Measurements from ENCODE around the gene TOX2. TPM values are rescaled to one million over a fixed set of nuclear protein-coding genes. Genes with fewer than 3 reads are reported as not detected.

TOX2 gene
- polyA plus RNA-seq (2013), result 0.28 TPM

GRCh38 chr20:43914311-43915210 lies at the start of gene TOX2:
Gene TOX2, plus strand, starts transcription at chr20:43914852. Its CDS starts 40 bp downstream, at chr20:43914892.
- Histone ChIP-seq H3K4me1 (ENCODE audit: control extremely low read depth in 1 of 4, control insufficient read depth in 4 of 4, insufficient read depth in 4 of 4, low read length in 3 of 4) (peaks cover 0 to 16% (median 4%) of the 10 kb centered on the region in 4 experiments), H3K27ac (ENCODE audit: insufficient read depth in 1 of 2, low read depth in 1 of 2, low read length in 2 of 2, poor library complexity in 1 of 2, severe bottlenecking in 2 of 2) (no peak within 1 kb of the TSS), H3K36me3 (ENCODE audit: control insufficient read depth in 4 of 4, insufficient read depth in 4 of 4, low read length in 3 of 4) (no peaks in the 10 kb centered on the region), H3K4me3 (ENCODE audit: control insufficient read depth in 1 of 7, extremely low read depth in 1 of 7, insufficient read depth in 4 of 7, low read depth in 2 of 7, low read length in 6 of 7) (peak within 1 kb of the TSS in 3 of 7 experiments; percentile 8 to 45 (median 11)), H3K9me3 (ENCODE audit: control extremely low read depth in 1 of 5, control insufficient read depth in 4 of 5, insufficient read depth in 2 of 5, low read depth in 1 of 5, low read length in 4 of 5) (peaks cover 3 to 24% (median 16%) of the 10 kb centered on the region in 5 experiments), H3K27me3 (replicated peaks in 2 of 5; ENCODE audit: control insufficient read depth in 4 of 5, insufficient read depth in 5 of 5, low read length in 4 of 5) (peaks cover 0 to 75% (median 44%) of the 10 kb centered on the region in 5 experiments)
- CTCF ChIA-PET, result interaction anchor here (1.3 kb wide), 1 partner anchor 11 kb away, joined by 4 read pairs; no protein-coding TSS in a partner anchor
- POLR2A ChIA-PET, result no interaction called here
- 2% methylated on average over 87 of the region's 111 CpGs for WGBS (ENCODE audit: insufficient coverage)
- peak in 2 of 3 donors; percentile 17 to 37 for DNase-seq

- no peaks in the 10 kb centered on the region for H3K4me1 ChIP-seq (ENCODE audit: control extremely low read depth in 1 of 4, control insufficient read depth in 4 of 4, insufficient read depth in 4 of 4, low read length in 3 of 4)
- 100% methylated on average over 1 of the region's 1 CpG for WGBS (ENCODE audit: insufficient coverage)
- peaks cover 0 to 13% (median 0%) of the 10 kb centered on the region in 5 experiments for H3K27me3 ChIP-seq (replicated peaks in 2 of 5; ENCODE audit: control insufficient read depth in 4 of 5, insufficient read depth in 5 of 5, low read length in 4 of 5)
- no peaks in the 10 kb centered on the region for H3K9me3 ChIP-seq (ENCODE audit: control extremely low read depth in 1 of 5, control insufficient read depth in 4 of 5, insufficient read depth in 2 of 5, low read depth in 1 of 5, low read length in 4 of 5)
- DNase-seq, result no peak
- no peak overlapping the region for H3K4me3 ChIP-seq (ENCODE audit: control insufficient read depth in 1 of 7, extremely low read depth in 1 of 7, insufficient read depth in 4 of 7, low read depth in 2 of 7, low read length in 6 of 7)
- ChIA-PET CTCF (no interaction called here), POLR2A (no interaction called here)
- no peaks in the 10 kb centered on the region for H3K36me3 ChIP-seq (ENCODE audit: control insufficient read depth in 4 of 4, insufficient read depth in 4 of 4, low read length in 3 of 4)
- H3K27ac ChIP-seq (ENCODE audit: insufficient read depth in 1 of 2, low read depth in 1 of 2, low read length in 2 of 2, poor library complexity in 1 of 2, severe bottlenecking in 2 of 2), result no peak overlapping the region
Observed at GRCh38 chr20:43868091-43868490, 46.6 kb upstream of the TOX2 start.

GRCh38 chr20:43870484-43870883 lies 44.2 kb upstream of the TOX2 start:
- no peak for DNase-seq
- no peak overlapping the region for H3K4me3 ChIP-seq (ENCODE audit: control insufficient read depth in 1 of 7, extremely low read depth in 1 of 7, insufficient read depth in 4 of 7, low read depth in 2 of 7, low read length in 6 of 7)
- ChIA-PET POLR2A (no interaction called here), CTCF (no interaction called here)
- H3K27ac ChIP-seq (ENCODE audit: insufficient read depth in 1 of 2, low read depth in 1 of 2, low read length in 2 of 2, poor library complexity in 1 of 2, severe bottlenecking in 2 of 2), result no peak overlapping the region
- no peaks in the 10 kb centered on the region for H3K27me3 ChIP-seq (replicated peaks in 2 of 5; ENCODE audit: control insufficient read depth in 4 of 5, insufficient read depth in 5 of 5, low read length in 4 of 5)
- no peaks in the 10 kb centered on the region for H3K9me3 ChIP-seq (ENCODE audit: control extremely low read depth in 1 of 5, control insufficient read depth in 4 of 5, insufficient read depth in 2 of 5, low read depth in 1 of 5, low read length in 4 of 5)
- H3K4me1 ChIP-seq (ENCODE audit: control extremely low read depth in 1 of 4, control insufficient read depth in 4 of 4, insufficient read depth in 4 of 4, low read length in 3 of 4), result no peaks in the 10 kb centered on the region
- no peaks in the 10 kb centered on the region for H3K36me3 ChIP-seq (ENCODE audit: control insufficient read depth in 4 of 4, insufficient read depth in 4 of 4, low read length in 3 of 4)

- no CpG with 5 or more reads among the region's 1 CpG for WGBS (ENCODE audit: insufficient coverage)
- peaks cover 0 to 12% (median 6%) of the 10 kb centered on the region in 5 experiments for H3K27me3 ChIP-seq (replicated peaks in 2 of 5; ENCODE audit: control insufficient read depth in 4 of 5, insufficient read depth in 5 of 5, low read length in 4 of 5)
- CTCF ChIA-PET, result no interaction called here
- no peaks in the 10 kb centered on the region for H3K36me3 ChIP-seq (ENCODE audit: control insufficient read depth in 4 of 4, insufficient read depth in 4 of 4, low read length in 3 of 4)
- peaks cover 0 to 3% (median 0%) of the 10 kb centered on the region in 5 experiments for H3K9me3 ChIP-seq (ENCODE audit: control extremely low read depth in 1 of 5, control insufficient read depth in 4 of 5, insufficient read depth in 2 of 5, low read depth in 1 of 5, low read length in 4 of 5)
- no peaks in the 10 kb centered on the region for H3K4me1 ChIP-seq (ENCODE audit: control extremely low read depth in 1 of 4, control insufficient read depth in 4 of 4, insufficient read depth in 4 of 4, low read length in 3 of 4)
- H3K27ac ChIP-seq (ENCODE audit: insufficient read depth in 1 of 2, low read depth in 1 of 2, low read length in 2 of 2, poor library complexity in 1 of 2, severe bottlenecking in 2 of 2), result no peak overlapping the region
- POLR2A ChIA-PET, result no interaction called here
- H3K4me3 ChIP-seq (ENCODE audit: control insufficient read depth in 1 of 7, extremely low read depth in 1 of 7, insufficient read depth in 4 of 7, low read depth in 2 of 7, low read length in 6 of 7), result no peak overlapping the region
- no peak for DNase-seq
Observed at GRCh38 chr20:43878776-43879175, 35.9 kb upstream of the TOX2 start.

GRCh38 chr20:43893930-43894329 lies 20.7 kb upstream of the TOX2 start:
- H3K9me3 ChIP-seq (ENCODE audit: control extremely low read depth in 1 of 5, control insufficient read depth in 4 of 5, insufficient read depth in 2 of 5, low read depth in 1 of 5, low read length in 4 of 5), result peaks cover 0 to 23% (median 8%) of the 10 kb centered on the region in 5 experiments
- 43% methylated on average over 1 of the region's 2 CpGs for WGBS (ENCODE audit: insufficient coverage)
- no peak overlapping the region for H3K4me3 ChIP-seq (ENCODE audit: control insufficient read depth in 1 of 7, extremely low read depth in 1 of 7, insufficient read depth in 4 of 7, low read depth in 2 of 7, low read length in 6 of 7)
- no peaks in the 10 kb centered on the region for H3K36me3 ChIP-seq (ENCODE audit: control insufficient read depth in 4 of 4, insufficient read depth in 4 of 4, low read length in 3 of 4)
- H3K27ac ChIP-seq (ENCODE audit: insufficient read depth in 1 of 2, low read depth in 1 of 2, low read length in 2 of 2, poor library complexity in 1 of 2, severe bottlenecking in 2 of 2), result no peak overlapping the region
- ChIA-PET POLR2A (no interaction called here), CTCF (no interaction called here)
- peaks cover 0 to 28% (median 2%) of the 10 kb centered on the region in 5 experiments for H3K27me3 ChIP-seq (replicated peaks in 2 of 5; ENCODE audit: control insufficient read depth in 4 of 5, insufficient read depth in 5 of 5, low read length in 4 of 5)
- DNase-seq, result no peak
- no peaks in the 10 kb centered on the region for H3K4me1 ChIP-seq (ENCODE audit: control extremely low read depth in 1 of 4, control insufficient read depth in 4 of 4, insufficient read depth in 4 of 4, low read length in 3 of 4)

- peaks cover 0 to 32% (median 2%) of the 10 kb centered on the region in 5 experiments for H3K27me3 ChIP-seq (replicated peaks in 2 of 5; ENCODE audit: control insufficient read depth in 4 of 5, insufficient read depth in 5 of 5, low read length in 4 of 5)
- POLR2A ChIA-PET, result no interaction called here
Observed at GRCh38 chr20:43894491-43894890, 20.2 kb upstream of the TOX2 start.

GRCh38 chr20:43895235-43895634 lies 19.4 kb upstream of the TOX2 start:
- 82% methylated on average over 3 of the region's 4 CpGs for WGBS (ENCODE audit: insufficient coverage)
- CTCF ChIA-PET, result no interaction called here
- no peaks in the 10 kb centered on the region for H3K36me3 ChIP-seq (ENCODE audit: control insufficient read depth in 4 of 4, insufficient read depth in 4 of 4, low read length in 3 of 4)

More at GRCh38 chr20:43894491-43894890, 20.2 kb upstream of the TOX2 start:
- Histone ChIP-seq H3K27ac (ENCODE audit: insufficient read depth in 1 of 2, low read depth in 1 of 2, low read length in 2 of 2, poor library complexity in 1 of 2, severe bottlenecking in 2 of 2) (no peak overlapping the region), H3K4me3 (ENCODE audit: control insufficient read depth in 1 of 7, extremely low read depth in 1 of 7, insufficient read depth in 4 of 7, low read depth in 2 of 7, low read length in 6 of 7) (no peak overlapping the region), H3K4me1 (ENCODE audit: control extremely low read depth in 1 of 4, control insufficient read depth in 4 of 4, insufficient read depth in 4 of 4, low read length in 3 of 4) (no peaks in the 10 kb centered on the region), H3K36me3 (ENCODE audit: control insufficient read depth in 4 of 4, insufficient read depth in 4 of 4, low read length in 3 of 4) (no peaks in the 10 kb centered on the region), H3K9me3 (ENCODE audit: control extremely low read depth in 1 of 5, control insufficient read depth in 4 of 5, insufficient read depth in 2 of 5, low read depth in 1 of 5, low read length in 4 of 5) (peaks cover 0 to 21% (median 8%) of the 10 kb centered on the region in 5 experiments)
- no peak for DNase-seq
- CTCF ChIA-PET, result no interaction called here
- 33% methylated on average over 3 of the region's 4 CpGs for WGBS (ENCODE audit: insufficient coverage)

More at GRCh38 chr20:43895235-43895634, 19.4 kb upstream of the TOX2 start:
- no peak for DNase-seq
- Histone ChIP-seq H3K27me3 (replicated peaks in 2 of 5; ENCODE audit: control insufficient read depth in 4 of 5, insufficient read depth in 5 of 5, low read length in 4 of 5) (peaks cover 0 to 38% (median 3%) of the 10 kb centered on the region in 5 experiments), H3K4me3 (ENCODE audit: control insufficient read depth in 1 of 7, extremely low read depth in 1 of 7, insufficient read depth in 4 of 7, low read depth in 2 of 7, low read length in 6 of 7) (no peak overlapping the region), H3K4me1 (ENCODE audit: control extremely low read depth in 1 of 4, control insufficient read depth in 4 of 4, insufficient read depth in 4 of 4, low read length in 3 of 4) (no peaks in the 10 kb centered on the region), H3K9me3 (ENCODE audit: control extremely low read depth in 1 of 5, control insufficient read depth in 4 of 5, insufficient read depth in 2 of 5, low read depth in 1 of 5, low read length in 4 of 5) (peaks cover 0 to 15% (median 5%) of the 10 kb centered on the region in 5 experiments), H3K27ac (ENCODE audit: insufficient read depth in 1 of 2, low read depth in 1 of 2, low read length in 2 of 2, poor library complexity in 1 of 2, severe bottlenecking in 2 of 2) (no peak overlapping the region)
- POLR2A ChIA-PET, result no interaction called here

Measured in common myeloid progenitor, CD34-positive (primary cell).